ENCODE data around the gene BIN2.
"Not testable (repeated sequence)": the region's sequence is repeated elsewhere in the genome, so short reads cannot be mapped to it uniquely, and the experiment has no call there.

The BIN2 gene

DNA sequence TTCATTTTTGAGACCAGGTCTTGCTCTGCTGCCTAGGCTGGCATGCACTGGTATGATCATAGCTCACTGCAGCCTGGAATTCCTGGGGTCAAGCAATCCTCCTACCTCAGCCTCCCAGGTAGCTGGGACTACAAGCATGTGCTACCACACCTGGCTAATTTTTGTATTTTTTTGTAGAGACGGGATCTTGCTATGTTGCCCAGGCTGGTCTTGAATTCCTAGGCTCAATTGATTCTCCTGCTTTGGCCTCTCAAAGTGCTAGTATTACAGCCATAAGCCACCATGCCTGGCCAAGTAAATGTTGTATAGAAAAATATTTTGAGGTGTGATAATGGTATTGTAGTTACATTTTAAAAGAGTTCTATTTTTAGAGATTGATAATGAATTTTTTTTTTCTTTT, 12.6 kb downstream of the BIN2 start:
- DNase-seq (ENCODE audit: low read depth, low spot score): no peak

- DNase-seq (ENCODE audit: low read depth, low spot score): no peak
Measured at GRCh38 chr12:51307655-51308593, 16.1 kb downstream of the BIN2 start.

- DNase-seq (ENCODE audit: low read depth, low spot score): no peak
Measured at GRCh38 chr12:51306507-51306906, 17.5 kb downstream of the BIN2 start.

- not testable (repeated sequence) for DNase-seq (ENCODE audit: low read depth, low spot score)
Measured at GRCh38 chr12:51300768-51301167, 23.2 kb downstream of the BIN2 start.

DNA sequence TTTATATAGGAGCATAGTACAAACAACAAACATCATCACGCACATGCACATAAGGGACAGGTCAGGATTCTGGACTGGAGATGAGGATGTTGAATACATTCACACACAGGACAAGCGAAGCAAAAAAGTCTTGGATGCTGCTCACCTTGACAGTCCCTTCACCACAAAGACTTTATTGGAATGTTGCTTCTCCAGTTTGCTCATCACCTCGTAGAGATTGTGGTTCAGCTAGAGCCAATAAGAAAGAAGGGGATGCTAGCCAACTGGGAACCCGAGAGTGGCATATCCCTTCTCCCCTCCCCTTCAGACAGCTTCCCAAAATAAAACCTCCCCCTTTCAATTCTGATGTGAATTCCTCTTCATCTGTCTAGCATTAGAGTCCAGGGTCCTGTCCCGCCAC, 28.3 kb downstream of the BIN2 start:
- no peak for DNase-seq (ENCODE audit: low read depth, low spot score)

DNA sequence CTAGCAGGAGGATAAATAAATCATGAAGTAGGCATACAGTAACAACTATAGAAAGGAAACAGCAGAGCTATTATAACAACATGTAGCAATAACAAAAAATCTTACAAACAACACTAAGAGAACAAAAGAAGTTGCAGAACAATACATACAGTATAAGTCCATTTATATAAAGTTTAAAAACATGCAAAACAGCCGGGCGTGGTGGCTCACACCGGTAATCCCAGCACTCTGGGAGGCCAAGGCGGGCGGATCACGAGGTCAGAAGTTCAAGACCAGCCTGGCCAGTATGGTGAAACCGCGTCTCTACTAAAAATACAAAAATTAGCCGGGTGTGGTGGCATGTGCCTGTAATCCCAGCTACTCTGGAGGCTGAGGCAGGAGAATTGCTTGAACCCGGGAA, 29.9 kb downstream of the BIN2 start:
- not testable (repeated sequence) for DNase-seq (ENCODE audit: low read depth, low spot score)

DNA sequence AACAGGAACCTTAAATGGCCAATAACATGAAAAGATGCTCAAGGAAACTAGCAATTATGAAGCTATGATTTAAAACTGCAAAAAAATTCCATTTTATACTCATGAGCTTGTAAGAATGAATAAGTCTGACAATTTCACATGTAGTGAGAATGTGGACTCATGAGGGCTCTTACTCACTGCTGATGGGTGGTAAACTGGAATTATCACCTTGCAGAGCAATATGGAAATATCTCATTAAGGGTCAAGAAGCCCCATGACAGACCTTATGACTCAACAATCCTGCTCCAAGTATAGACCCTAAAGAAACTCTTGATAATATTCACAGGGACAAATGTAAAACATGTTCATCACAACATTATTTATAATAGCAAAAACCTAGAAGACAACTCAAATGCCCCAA, 30.3 kb downstream of the BIN2 start:
- DNase-seq (ENCODE audit: low read depth, low spot score): no peak

- not testable (repeated sequence) for DNase-seq (ENCODE audit: low read depth, low spot score)
Measured at GRCh38 chr12:51291603-51292513, 32.1 kb downstream of the BIN2 start.

GRCh38 chr12:51285843-51286242, 38.1 kb downstream of the BIN2 start:
- no peak for DNase-seq (ENCODE audit: low read depth, low spot score)

DNA sequence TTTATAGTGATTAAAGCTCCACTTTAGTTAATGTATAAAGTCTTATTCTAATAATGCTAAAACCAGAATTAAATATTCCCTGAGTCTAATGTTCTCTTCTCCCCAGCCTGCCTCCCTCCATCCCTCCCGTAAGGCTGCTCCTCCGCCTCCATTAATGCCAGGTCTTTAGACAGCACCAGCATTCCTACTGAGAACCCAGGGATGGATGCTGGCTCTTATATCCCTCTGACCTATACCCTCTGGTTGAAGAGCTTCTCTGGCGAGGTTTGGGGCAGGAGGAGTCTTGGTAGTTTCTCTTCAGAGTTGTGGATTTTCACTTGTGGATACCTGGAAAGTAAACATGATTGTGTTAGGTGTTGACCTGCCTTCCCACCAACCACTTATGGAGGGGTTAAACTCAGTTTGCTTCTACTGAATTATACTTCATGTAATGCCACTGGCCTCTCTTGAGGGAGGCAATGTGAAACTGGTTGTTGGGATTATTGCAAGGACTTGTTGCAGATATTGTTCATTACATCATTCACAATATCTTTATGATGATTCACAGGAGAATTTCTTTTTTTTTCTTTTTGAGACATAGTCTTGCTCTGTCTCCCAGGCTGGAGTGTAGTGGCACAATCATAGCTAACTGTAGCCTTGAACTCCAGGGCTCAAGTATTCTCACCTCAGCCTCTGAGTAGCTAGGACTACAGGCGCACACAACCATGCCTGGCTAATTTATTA, 42.6 kb downstream of the BIN2 start:
- DNase-seq (ENCODE audit: low read depth, low spot score): no peak

DNA sequence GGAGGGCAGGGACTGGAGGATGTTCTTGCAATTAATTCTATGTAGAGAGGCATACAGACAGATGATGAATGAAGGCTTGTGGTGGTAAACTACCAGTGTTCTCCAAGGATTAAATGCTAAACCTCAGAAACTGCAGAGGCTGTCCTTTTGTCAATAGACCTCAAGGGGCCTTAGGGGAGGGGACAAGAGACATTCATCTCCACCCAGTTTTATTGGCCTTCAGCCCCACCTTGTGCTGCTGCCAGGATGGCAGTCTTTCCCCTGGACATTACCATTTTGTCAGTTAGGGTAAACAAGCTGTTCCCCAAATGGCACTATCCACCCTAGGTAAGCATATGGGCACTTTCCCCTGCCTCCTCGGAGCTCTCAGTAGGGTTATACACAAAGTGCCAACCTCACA, 48.9 kb downstream of the BIN2 start:
- no peak for DNase-seq (ENCODE audit: low read depth, low spot score)

GRCh38 chr12:51272810-51273209, 51.2 kb downstream of the BIN2 start:
- DNase-seq (ENCODE audit: low read depth, low spot score): not testable (repeated sequence)

GRCh38 chr12:51270951-51271518, 52.9 kb downstream of the BIN2 start:
- DNase-seq (ENCODE audit: low read depth, low spot score): no peak

DNA sequence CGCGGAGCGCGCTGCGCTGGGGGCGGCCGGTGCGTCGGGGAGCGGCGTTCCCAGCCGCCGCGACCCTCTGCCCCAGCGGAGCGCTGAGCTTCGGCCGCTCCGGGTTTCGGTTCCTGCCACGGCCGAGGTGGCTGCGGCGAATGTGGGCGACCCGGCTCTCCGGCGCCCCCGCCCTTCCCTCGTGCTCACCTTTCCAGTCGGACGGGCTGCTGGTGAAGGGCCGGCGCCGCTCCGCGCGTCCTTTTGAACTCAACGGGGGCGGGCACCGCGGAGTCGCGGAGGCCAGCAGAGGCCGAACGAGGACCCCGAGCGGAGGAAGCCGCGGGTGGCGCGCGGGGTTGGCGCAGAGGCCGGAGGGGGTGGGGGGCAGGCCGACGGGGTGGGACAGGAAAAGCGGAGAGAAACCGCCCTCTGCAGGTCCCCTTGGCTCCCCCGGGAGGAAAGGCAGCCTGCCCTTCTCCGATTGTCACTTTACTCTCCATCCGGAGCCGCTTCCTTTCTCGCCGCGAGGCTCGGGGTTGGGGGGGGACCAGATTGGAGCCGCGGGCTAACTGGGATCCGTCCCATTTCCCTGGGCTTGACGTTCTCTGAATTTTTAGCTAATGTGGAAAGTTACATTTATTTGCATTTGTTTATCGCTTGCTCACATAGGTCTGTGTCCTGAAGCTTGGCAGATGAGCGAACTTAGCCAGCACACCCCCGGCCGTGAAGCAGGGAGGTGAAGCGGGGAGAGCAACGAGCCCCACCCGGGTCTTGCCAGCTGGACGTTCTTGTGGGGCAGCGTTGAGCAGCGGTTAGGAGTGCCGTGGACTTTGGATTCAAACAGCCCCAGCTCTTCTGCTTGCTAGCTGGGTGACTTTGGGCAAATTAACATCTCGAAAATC, 53.7 kb downstream of the BIN2 start, which contains the start of gene SMAGP:
SMAGP (minus strand) TSS at position 349 of the 884 bp plus-strand sequence. CDS start 1,137 bp downstream, outside the sequence.
- no peak for DNase-seq (ENCODE audit: low read depth, low spot score)

GRCh38 chr12:51269174-51270066, 54.6 kb downstream of the BIN2 start:
- DNase-seq (ENCODE audit: low read depth, low spot score): peak; percentile 17

DNA sequence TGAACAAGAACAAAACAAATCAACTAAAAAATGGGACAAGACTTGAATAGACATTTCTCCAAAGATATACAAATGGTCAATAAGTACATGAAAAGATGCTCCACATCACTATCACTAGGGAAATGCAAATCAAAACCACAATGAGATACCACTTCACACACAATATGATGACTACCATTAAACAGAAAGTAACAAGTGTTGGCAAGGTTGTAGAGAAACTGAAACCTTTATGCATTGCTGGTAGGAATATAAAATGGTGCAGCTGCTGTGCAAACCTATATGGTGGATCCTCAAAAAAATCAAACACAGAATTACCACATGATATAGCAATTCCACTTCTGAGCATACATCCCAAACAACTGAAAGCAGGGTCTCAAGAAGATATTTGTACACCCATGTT, 59.0 kb downstream of the BIN2 start:
- no peak for DNase-seq (ENCODE audit: low read depth, low spot score)

DNA sequence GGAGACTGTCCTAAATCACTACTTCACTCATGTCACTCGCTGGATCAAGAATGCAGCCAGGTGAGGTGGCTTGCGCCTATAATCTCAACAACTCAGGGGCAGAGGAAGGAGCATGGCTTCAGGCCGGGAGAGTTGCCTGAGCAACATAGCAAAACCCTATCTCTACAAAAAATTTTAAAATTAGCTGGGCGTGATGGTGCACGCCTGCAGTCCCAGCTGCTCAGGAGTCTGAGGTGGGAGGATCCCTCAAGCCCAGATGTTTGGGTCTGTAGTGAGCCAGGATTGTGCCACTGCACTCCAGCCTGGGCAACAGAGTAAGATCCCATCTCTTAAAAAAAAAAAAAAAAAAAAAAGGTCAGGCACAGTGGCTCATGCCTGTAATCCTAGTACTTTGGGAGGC, 59.7 kb downstream of the BIN2 start:
- DNase-seq (ENCODE audit: low read depth, low spot score): no peak

GRCh38 chr12:51263341-51263740, 60.6 kb downstream of the BIN2 start:
- DNase-seq (ENCODE audit: low read depth, low spot score): no peak

DNA sequence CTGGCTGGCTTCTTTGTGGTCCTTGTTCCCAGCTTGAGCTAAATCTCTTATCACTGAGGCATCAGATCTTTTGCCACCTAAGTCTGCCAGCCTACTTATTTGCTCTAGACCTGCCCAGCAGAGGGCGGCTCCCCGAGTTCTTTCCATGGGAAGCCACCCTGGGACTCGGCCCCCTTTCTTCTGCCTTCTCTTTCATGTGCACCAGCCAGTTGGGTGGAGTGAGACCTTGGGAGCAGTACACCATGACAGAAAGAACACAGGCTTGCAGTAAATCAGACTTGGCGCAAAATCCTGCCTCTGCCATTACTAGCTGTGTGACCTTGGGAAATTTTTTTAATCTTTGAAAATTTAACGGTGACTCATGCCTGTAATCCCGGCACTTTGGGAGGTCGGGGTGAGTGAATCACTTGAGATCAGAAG, 61.2 kb downstream of the BIN2 start:
- DNase-seq (ENCODE audit: low read depth, low spot score): no peak
